HFFc6 (cell line): ENCODE data around the gene LMTK3. TPM values are rescaled to one million over a fixed set of nuclear protein-coding genes. Genes with fewer than 3 reads are reported as not detected.

Source experiments
- DNase-seq: peaks from one replicate; pipeline ENCODE4 v3.0.0-alpha.2; 2018
- H3K27ac Mint-ChIP-seq: 2 replicates; pipeline ENCODE4 v1.8.0; 2020; ENCODE audit warnings: mild to moderate bottlenecking, mixed read lengths
- H3K27me3 Mint-ChIP-seq: 2 replicates; pipeline ENCODE4 v1.8.0; 2021; ENCODE audit warnings: mild to moderate bottlenecking, moderate library complexity, mixed read lengths; ENCODE audit not compliant: insufficient read depth
- H3K36me3 Mint-ChIP-seq: 2 replicates; pipeline ENCODE4 v1.8.0; 2021; ENCODE audit warnings: low read depth, mixed read lengths
- H3K4me1 Mint-ChIP-seq: 2 replicates; pipeline ENCODE4 v1.8.0; 2020; ENCODE audit warnings: low read depth, mixed read lengths
- H3K4me3 Mint-ChIP-seq: 2 replicates; pipeline ENCODE4 v1.8.0; 2020; ENCODE audit warnings: mild to moderate bottlenecking, moderate library complexity, mixed read lengths
- H3K9me3 Mint-ChIP-seq: 2 replicates; pipeline ENCODE4 v1.8.0; 2020; ENCODE audit warnings: mild to moderate bottlenecking, mixed read lengths
- total RNA-seq, 6 experiments: library from RNA; stranded (reverse); fragmentation: NEBNext Ultra II Directional; extraction: Animal tissue kit (Norgen Biotek cat#: 25700); gene quantifications; 2 replicates in 1 of 6; 3 replicates in 5 of 6; pipeline ENCODE4 v1.2.3, GENCODE V29; 2021
- TF ChIP-seq, protein P1 (sequence below): fragments of 200-600 bp; sonication (generic); IDR thresholded peaks from 2 replicates; pipeline ENCODE4 v1.5.0; 2021; ENCODE audit warnings: antibody characterized with exemption, mild to moderate bottlenecking

Gene LMTK3
- total RNA-seq, 6 experiments from 2014 or later = 0.21 to 0.88 (median 0.60) TPM

DNA sequence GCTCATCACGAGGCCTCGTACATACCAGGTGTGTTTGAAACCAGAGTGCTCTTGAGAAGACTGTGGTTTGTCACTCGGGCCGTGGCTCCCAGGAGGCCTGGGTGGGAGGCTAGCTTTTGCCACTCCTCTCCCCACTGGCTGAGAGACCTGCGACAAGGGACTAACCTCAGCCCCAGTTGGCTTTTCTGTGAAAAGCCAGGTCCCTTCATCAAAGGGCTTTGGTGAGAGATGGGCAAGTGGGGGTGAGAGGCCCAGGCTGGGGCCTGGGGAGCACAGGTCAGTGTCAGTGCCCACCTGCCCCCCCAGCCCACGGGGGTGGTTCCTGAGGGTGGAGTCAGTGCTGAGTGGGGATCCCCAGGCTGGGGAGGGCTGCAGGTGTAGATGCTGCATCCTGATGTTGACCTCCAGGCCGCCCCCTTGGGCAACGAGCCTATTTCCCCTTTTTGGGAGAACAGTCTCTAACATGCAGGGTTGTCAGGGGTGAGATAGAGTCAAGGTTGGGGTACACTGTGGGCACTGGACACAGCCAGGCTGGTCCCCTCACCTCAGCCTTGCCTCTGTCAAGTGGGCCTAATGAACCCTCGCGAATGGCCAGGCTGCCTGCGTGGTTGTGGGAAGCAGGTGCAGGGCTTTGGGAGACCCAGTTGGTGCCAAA, 55.6 kb downstream of the LMTK3 start:
- no peaks in the 10 kb centered on the region; the same call in 1 of the 2 replicates for H3K27me3 Mint-ChIP-seq
- no peaks in the 10 kb centered on the region for H3K9me3 Mint-ChIP-seq
- peaks cover 7% of the 10 kb centered on the region; the same call in 1 of the 2 replicates for H3K36me3 Mint-ChIP-seq
- DNase-seq = no peak
- no peaks in the 10 kb centered on the region for H3K4me1 Mint-ChIP-seq
- TF ChIP-seq, protein P1, sequence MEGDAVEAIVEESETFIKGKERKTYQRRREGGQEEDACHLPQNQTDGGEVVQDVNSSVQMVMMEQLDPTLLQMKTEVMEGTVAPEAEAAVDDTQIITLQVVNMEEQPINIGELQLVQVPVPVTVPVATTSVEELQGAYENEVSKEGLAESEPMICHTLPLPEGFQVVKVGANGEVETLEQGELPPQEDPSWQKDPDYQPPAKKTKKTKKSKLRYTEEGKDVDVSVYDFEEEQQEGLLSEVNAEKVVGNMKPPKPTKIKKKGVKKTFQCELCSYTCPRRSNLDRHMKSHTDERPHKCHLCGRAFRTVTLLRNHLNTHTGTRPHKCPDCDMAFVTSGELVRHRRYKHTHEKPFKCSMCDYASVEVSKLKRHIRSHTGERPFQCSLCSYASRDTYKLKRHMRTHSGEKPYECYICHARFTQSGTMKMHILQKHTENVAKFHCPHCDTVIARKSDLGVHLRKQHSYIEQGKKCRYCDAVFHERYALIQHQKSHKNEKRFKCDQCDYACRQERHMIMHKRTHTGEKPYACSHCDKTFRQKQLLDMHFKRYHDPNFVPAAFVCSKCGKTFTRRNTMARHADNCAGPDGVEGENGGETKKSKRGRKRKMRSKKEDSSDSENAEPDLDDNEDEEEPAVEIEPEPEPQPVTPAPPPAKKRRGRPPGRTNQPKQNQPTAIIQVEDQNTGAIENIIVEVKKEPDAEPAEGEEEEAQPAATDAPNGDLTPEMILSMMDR = no peak
- no peak overlapping the region for H3K27ac Mint-ChIP-seq
- H3K4me3 Mint-ChIP-seq = no peak overlapping the region

DNA sequence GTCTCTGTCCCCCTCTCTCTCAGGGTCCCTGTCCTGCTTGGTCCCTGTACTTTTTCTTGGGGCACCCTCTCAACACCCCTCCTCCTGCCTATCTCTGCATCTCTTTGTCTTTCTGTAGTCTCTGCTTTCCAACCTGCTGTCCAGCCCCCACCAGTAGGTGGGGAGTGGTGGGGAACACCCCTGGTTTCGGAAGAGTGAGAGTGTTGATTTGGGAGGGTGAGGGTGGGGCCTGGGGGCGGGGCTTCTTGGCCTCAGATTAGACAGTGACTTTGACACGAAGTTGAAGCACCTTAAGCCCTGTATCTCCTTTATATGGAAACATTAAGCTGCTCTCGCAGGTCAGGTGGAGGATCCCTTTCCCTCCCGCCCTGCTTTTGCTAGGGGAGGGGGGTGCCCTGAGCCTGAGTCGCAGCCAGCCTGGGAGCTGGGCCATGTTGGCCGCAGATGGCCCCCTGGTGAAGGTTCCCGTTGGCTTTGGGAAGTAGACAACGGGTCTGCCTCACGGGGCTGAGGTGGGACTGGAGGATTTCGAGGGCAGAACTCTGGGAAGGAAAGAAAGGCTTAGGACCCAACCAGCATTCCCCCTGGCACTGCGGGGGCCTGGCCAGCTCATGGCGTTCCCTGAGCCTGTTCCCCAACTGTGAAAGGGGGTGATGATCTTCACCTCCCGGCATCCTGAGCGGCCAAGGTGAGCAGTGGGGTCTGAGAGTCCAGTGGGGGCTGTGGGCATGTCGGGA, 56.3 kb downstream of the LMTK3 start, which contains the start of gene KCNJ14:
Gene KCNJ14 (plus strand): TSS at position 404 of the 737 bp plus-strand sequence. CDS start 6,151 bp downstream, outside the sequence.
- Mint-ChIP-seq H3K4me1 (no peaks in the 10 kb centered on the region), H3K4me3 (no peak within 1 kb of the TSS), H3K9me3 (no peaks in the 10 kb centered on the region), H3K36me3 (peaks cover 7% of the 10 kb centered on the region; the same call in 1 of the 2 replicates), H3K27me3 (no peaks in the 10 kb centered on the region; the same call in 1 of the 2 replicates), H3K27ac (no peak within 1 kb of the TSS)
- DNase-seq = no peak
- TF ChIP-seq, protein P1 = no peak

DNA sequence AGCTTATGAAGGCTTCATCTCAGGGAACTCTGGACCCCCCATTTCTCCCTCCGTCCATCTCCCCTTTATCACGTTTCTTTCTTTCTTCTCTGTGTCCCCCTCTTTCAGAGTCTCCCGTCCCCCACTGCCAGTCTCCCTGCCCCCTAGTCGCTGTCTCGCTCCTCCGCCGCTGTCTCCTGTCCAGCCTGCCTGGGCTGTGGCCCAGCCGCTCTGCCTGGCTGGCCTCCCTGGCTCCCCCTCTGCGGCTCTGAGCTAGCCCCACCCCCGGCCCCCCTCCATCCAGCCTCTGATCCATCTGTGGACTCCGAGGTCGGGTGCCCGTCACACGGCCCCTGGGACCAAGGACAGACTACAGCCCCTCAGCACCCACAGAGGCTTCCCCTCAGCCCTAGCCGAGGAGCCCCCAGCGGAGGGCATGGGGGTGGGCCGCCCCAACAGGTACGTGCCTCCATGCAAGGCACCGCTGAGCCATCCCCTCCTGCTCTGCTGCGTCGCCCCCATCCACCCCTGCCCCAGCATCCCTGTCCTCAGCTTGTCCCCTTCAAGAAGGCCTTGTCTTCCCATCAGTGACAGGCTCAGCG, 57.4 kb downstream of the LMTK3 start:
- Mint-ChIP-seq H3K9me3 (no peaks in the 10 kb centered on the region), H3K4me3 (no peak overlapping the region), H3K27me3 (no peaks in the 10 kb centered on the region; the same call in none of the 2 replicates), H3K4me1 (no peaks in the 10 kb centered on the region), H3K27ac (no peak overlapping the region), H3K36me3 (peaks cover 7% of the 10 kb centered on the region; the same call in 1 of the 2 replicates)
- DNase-seq = no peak
- TF ChIP-seq, protein P1 = no peak

DNA sequence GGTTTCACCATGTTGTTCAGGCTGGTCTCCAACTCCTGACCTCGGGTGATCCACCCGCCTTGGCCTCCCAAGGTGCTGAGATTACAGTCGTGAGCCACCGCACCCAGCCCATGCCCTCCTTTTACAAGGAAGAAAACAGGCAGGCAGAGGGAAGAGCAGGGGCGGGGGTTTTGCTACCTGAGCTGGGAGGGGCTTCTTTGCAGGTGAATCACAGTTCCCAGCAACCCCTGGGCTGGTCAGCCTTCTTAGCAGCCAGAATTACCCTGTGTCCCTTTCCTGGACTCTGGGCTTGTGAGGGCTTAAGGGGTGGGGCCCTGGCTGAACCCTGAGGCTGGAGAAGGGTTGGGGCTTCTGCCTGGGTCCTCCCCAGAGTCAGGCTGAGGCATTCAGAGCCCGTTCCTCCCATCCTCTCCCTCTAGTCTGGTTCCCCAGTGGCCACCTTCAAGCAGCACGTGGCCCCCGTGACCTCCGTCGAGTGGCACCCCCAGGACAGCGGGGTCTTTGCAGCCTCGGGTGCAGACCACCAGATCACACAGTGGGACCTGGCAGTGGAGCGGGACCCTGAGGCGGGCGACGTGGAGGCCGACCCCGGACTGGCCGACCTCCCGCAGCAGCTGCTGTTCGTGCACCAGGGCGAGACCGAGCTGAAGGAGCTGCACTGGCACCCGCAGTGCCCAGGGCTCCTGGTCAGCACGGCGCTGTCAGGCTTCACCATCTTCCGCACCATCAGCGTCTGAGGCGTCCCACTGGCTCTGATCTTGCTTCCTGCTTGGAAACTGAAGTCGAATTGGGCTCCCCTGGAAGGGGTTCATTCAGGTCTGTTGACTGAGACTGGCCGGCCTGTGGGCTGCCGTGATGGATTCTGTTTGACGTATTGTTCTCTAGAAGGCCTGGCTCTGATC, 59.1 kb downstream of the LMTK3 start:
- Mint-ChIP-seq H3K27ac (no peak overlapping the region), H3K9me3 (no peaks in the 10 kb centered on the region), H3K27me3 (no peaks in the 10 kb centered on the region; the same call in none of the 2 replicates), H3K4me1 (0 out of 2 replicates have a peak, but pooled peaks cover 6% of the 10 kb centered on the region), H3K4me3 (no peak overlapping the region), H3K36me3 (peaks cover 16% of the 10 kb centered on the region)
- DNase-seq = no peak
- TF ChIP-seq, protein P1 = no peak

DNA sequence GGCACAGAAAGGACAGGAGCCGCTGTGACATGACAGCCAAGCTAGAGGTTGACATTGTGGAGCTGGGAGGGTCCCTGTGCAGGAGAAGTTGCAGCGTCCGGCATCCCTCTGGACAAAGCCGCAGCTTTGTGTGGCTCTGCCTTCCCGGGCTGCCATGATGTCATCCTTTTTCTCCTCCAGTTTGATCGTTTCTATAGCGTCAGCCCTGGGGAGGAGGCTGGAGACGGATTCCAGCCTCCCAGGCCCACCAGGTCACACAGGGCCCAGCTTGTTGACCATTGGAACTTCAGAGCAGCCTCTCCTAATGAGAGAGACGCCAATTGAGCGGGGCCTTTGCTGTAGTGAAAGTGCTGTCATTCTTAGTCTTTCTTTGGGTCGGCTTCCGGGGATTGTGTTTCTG, 60.0 kb downstream of the LMTK3 start:
- Mint-ChIP-seq H3K36me3 (peaks cover 12% of the 10 kb centered on the region), H3K27ac (no peak overlapping the region), H3K4me3 (no peak overlapping the region)

More for the DNA sequence above, 60.0 kb downstream of the LMTK3 start:
- Mint-ChIP-seq H3K9me3 (no peaks in the 10 kb centered on the region), H3K4me1 (0 out of 2 replicates have a peak, but pooled peaks cover 6% of the 10 kb centered on the region), H3K27me3 (no peaks in the 10 kb centered on the region; the same call in none of the 2 replicates)
- TF ChIP-seq, protein P1 = no peak
- DNase-seq = no peak
